ENCODE measurements around the gene ACRV1.

ACRV1 gene

GRCh38 chr11:125649465-125650166 is 31.0 kb downstream of the ACRV1 start:
- no peak for DNase-seq

GRCh38 chr11:125645871-125646270 is 34.8 kb downstream of the ACRV1 start:
- DNase-seq, result no peak

GRCh38 chr11:125638315-125638714 is 42.3 kb downstream of the ACRV1 start:
- no peak for DNase-seq

DNA sequence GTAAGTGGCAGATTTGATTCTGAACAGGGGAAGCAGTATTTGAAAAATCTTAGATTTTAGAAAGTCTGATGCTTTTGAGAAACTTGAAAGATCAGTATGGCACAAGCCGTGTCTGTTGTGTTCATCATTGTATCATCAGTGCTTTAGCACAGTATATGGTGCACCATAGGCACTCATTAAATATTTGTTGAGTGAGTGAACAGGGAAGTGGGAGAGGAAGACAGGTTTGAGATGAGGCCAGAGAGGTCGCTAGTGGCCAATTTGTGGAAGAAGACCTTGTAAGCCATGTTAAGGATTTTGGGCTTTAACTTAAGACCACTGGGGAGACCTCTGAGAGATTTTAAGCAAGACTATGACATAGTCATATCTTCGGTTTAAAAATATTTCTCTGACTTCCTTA is 42.8 kb downstream of the ACRV1 start:
- DNase-seq, result no peak

- no peak for DNase-seq
Observed at GRCh38 chr11:125627236-125627910, 53.3 kb downstream of the ACRV1 start.

- DNase-seq, result peak; percentile 93
Observed at GRCh38 chr11:125626288-125626950, 54.2 kb downstream of the ACRV1 start.

GRCh38 chr11:125625630-125626287 is 54.9 kb downstream of the ACRV1 start:
- peak; percentile 96 for DNase-seq

DNA sequence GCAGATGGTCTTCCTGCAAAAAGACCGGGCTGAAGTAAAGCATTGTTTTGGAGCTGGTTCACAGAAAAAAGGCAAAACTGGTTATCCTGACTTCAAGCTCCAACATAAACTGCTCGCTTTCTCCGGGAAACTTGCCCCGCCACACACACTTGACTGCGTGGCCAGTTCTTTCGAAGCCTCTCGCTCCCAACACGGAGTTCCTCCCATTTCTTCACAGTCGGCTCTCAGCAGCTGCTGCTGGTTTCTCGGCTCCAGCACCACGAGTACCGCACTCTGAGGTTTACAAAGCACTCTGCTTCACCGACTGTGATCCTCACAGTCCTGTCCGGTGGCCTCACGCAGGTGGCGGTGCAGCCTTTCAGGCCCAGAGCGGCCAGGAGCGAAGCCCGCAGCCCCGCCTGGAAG is 55.4 kb downstream of the ACRV1 start:
- DNase-seq, result peak; percentile 73

DNA sequence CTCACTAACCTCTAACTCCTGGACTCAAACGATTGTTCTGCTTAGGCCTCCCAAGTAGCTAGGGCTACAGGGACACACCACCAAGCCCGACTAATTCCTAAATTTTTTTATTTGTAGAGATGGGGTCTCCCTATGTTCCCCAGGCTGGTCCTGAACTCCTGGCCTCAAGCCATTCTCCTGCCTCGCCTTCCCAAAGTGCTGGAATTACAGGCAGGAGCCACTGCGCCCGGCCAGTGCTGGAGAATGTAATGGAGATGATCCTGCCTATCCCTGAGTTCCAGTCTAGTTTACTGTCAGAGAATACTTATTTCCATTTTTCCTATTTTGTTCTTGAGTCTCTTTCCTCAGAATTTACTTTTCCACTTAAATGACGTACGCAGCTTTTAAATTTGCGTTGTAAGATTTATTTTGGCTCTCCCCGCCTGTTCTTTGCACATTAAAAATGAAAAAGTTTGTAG is 55.9 kb downstream of the ACRV1 start, which contains the start of gene CHEK1:
Gene CHEK1 (plus strand): TSS at position 408 of the 458 bp plus-strand sequence. CDS start 1,606 bp downstream, outside the sequence.
- DNase-seq, result no peak

GRCh38 chr11:125623064-125623463 is 57.6 kb downstream of the ACRV1 start:
- DNase-seq, result no peak

- DNase-seq, result no peak
Observed at GRCh38 chr11:125621995-125622394, 58.7 kb downstream of the ACRV1 start.
